ENCODE data around the gene HOXD13. TPM values are rescaled to one million over a fixed set of nuclear protein-coding genes. Genes with fewer than 3 reads are reported as not detected.

Gene HOXD13
- total RNA-seq, 1 donor from 2014 or later: not detected

GRCh38 chr2:176101216-176101830, 8.8 kb downstream of the HOXD13 start:
- Histone ChIP-seq H3K4me1 (peaks cover 13 to 24% of the 10 kb centered on the region in 2 donors), H3K27ac (no peak overlapping the region), H3K36me3 (no peaks in the 10 kb centered on the region), H3K9me3 (no peaks in the 10 kb centered on the region), H3K27me3 (peaks cover 60% of the 10 kb centered on the region), H3K4me3 (no peak overlapping the region)
- TF ChIP-seq CTCF (IDR thresholded peaks at IDR 0.05): no peak
- intact Hi-C loops (cut with DNase I): loop anchor here (10.0 kb wide), 1 partner anchor 917 kb away; the partner anchor contains the start of gene ATP5MC3
- peak in 1 of 2 donors; percentile 19 for DNase-seq (ENCODE audit: low spot score in 2 of 2)

- H3K27ac ChIP-seq: no peak overlapping the region
- H3K4me3 ChIP-seq: no peak overlapping the region
- H3K36me3 ChIP-seq: no peaks in the 10 kb centered on the region
- H3K27me3 ChIP-seq: peaks cover 62% of the 10 kb centered on the region
- H3K4me1 ChIP-seq: peaks cover 10 to 24% of the 10 kb centered on the region in 2 donors
- intact Hi-C loops (cut with DNase I): loop anchor here (10.0 kb wide), 1 partner anchor 917 kb away; the partner anchor contains the start of gene ATP5MC3
- H3K9me3 ChIP-seq: no peaks in the 10 kb centered on the region
- DNase-seq (ENCODE audit: low spot score in 2 of 2): peak in 1 of 2 donors; percentile 27
- TF ChIP-seq CTCF (IDR thresholded peaks at IDR 0.05): no peak
These were observed 9.3 kb downstream of the HOXD13 start for GRCh38 chr2:176101842-176102241.

GRCh38 chr2:176102309-176102866, 9.9 kb downstream of the HOXD13 start:
- intact Hi-C loops (cut with DNase I): loop anchor here (10.0 kb wide), 1 partner anchor 918 kb away; the partner anchor contains the start of gene ATP5MC3
- H3K27me3 ChIP-seq: peaks cover 61% of the 10 kb centered on the region

GRCh38 chr2:176103194-176103593, 10.7 kb downstream of the HOXD13 start:
- no peak for TF ChIP-seq CTCF (IDR thresholded peaks at IDR 0.05)
- H3K4me3 ChIP-seq: no peak overlapping the region
- no peak for DNase-seq (ENCODE audit: low spot score in 2 of 2)
- intact Hi-C loops (cut with DNase I): loop anchor here (10.0 kb wide), 1 partner anchor 918 kb away; the partner anchor contains the start of gene ATP5MC3
- H3K4me1 ChIP-seq: peaks cover 0 to 16% of the 10 kb centered on the region in 2 donors
- H3K27me3 ChIP-seq: peaks cover 60% of the 10 kb centered on the region
- no peaks in the 10 kb centered on the region for H3K36me3 ChIP-seq
- H3K27ac ChIP-seq: no peak overlapping the region
- no peaks in the 10 kb centered on the region for H3K9me3 ChIP-seq

More at GRCh38 chr2:176102309-176102866, 9.9 kb downstream of the HOXD13 start:
- Histone ChIP-seq H3K4me3 (no peak overlapping the region), H3K9me3 (no peaks in the 10 kb centered on the region), H3K36me3 (no peaks in the 10 kb centered on the region), H3K27ac (no peak overlapping the region), H3K4me1 (peaks cover 5 to 22% of the 10 kb centered on the region in 2 donors)
- no peak for TF ChIP-seq CTCF (IDR thresholded peaks at IDR 0.05)
- DNase-seq (ENCODE audit: low spot score in 2 of 2): no peak

- no peaks in the 10 kb centered on the region for H3K36me3 ChIP-seq
- peak in 1 of 2 donors; percentile 31 for DNase-seq (ENCODE audit: low spot score in 2 of 2)
- H3K9me3 ChIP-seq: no peaks in the 10 kb centered on the region
- H3K27me3 ChIP-seq: peaks cover 58% of the 10 kb centered on the region
- TF ChIP-seq CTCF (IDR thresholded peaks at IDR 0.05): no peak
- H3K4me1 ChIP-seq: peaks cover 0 to 17% of the 10 kb centered on the region in 2 donors
- intact Hi-C loops (cut with DNase I): loop anchor here (10.0 kb wide), 1 partner anchor 919 kb away; the partner anchor contains the start of gene ATP5MC3
- no peak overlapping the region for H3K27ac ChIP-seq
- no peak overlapping the region for H3K4me3 ChIP-seq
These were observed 11.3 kb downstream of the HOXD13 start for GRCh38 chr2:176103742-176104315.
